ENCODE data around the gene SLC7A9.

GRCh38 chr19:32865326-32865725, 4.2 kb downstream of the SLC7A9 start:
- TF ChIP-seq POLR2A (IDR thresholded peaks at IDR 0.05; ENCODE audit: low read depth, low read length) (no peak), TAF1 (IDR thresholded peaks at IDR 0.05; ENCODE audit: borderline replicate concordance, low read depth, low read length) (no peak)

Measured in GM12892 (cell line).